Gastrocnemius medialis (tissue), 4 donors: ENCODE data around the gene FRRS1L. TPM values are rescaled to one million over a fixed set of nuclear protein-coding genes. Genes with fewer than 3 reads are reported as not detected.

Experiments used
- ATAC-seq, 2 donors: fragments of 150-250 bp; one replicate each; pipeline ENCODE4 v1.9.1; 2016
- DNase-seq, 2 donors: peaks; one replicate each; pipeline ENCODE4 v3.0.0-alpha.2; 2019
- H3K27ac ChIP-seq, 4 donors: fragments of 200-600 bp; sonication (generic); 1 replicate in 1 of 4; 2 replicates in 3 of 4; pipeline ENCODE4 v1.5.1; 2016 to 2018; ENCODE audit warnings: mild to moderate bottlenecking in 2 of 4, moderate library complexity in 1 of 4
- H3K27me3 ChIP-seq, 3 donors: fragments of 200-600 bp; sonication (generic) in 2 of 3; 1 replicate in 1 of 3; 2 replicates in 2 of 3; pipeline versions ENCODE4 v1.5.1 to v1.6.0; 2016 to 2019; ENCODE audit warnings: mild to moderate bottlenecking in 1 of 3, moderate library complexity in 1 of 3
- H3K36me3 ChIP-seq, 2 donors: fragments of 200-600 bp; sonication (generic) in 1 of 2; one replicate each; pipeline ENCODE4 v1.5.1; 2017 to 2018
- H3K4me1 ChIP-seq, 2 donors: fragments of 200-600 bp; sonication (generic) in 1 of 2; one replicate each; pipeline ENCODE4 v1.5.1; 2016 to 2017; ENCODE audit warnings: mild to moderate bottlenecking in 2 of 2
- H3K4me3 ChIP-seq, 4 donors: fragments of 200-600 bp; sonication (generic) in 3 of 4; 1 replicate in 1 of 4; 2 replicates in 3 of 4; pipeline ENCODE4 v1.5.1; 2016 to 2019; ENCODE audit warnings: mild to moderate bottlenecking in 2 of 4
- H3K9me3 ChIP-seq, 3 donors: fragments of 200-600 bp; sonication (generic) in 2 of 3; 1 replicate in 1 of 3; 2 replicates in 2 of 3; pipeline ENCODE4 v1.5.1; 2016 to 2019
- POLR2A ChIP-seq, 2 donors: fragments of 450-650 bp; IDR thresholded peaks; one replicate each; pipeline ENCODE4 v1.6.1; 2017; ENCODE audit warnings: antibody characterized with exemption in 2 of 2, mild to moderate bottlenecking in 2 of 2, moderate library complexity in 2 of 2
- in situ Hi-C, 4 donors: fragments of 200-750 bp; cut with MboI; loops; one replicate each; pipeline versions ENCODE4 v1.15.0 to v1.8.0; 2017; ENCODE audit warnings: low sequenced_read_pairs in 4 of 4
- intact Hi-C: fragments of 100-400 bp; cut with DNase I; formaldehyde crosslinking; loops from one replicate; pipeline ENCODE4 v1.15.1; 2023; ENCODE audit warnings: low total_unique reads
- total RNA-seq, 4 donors: library from RNA; depleted of rRNA; stranded (reverse); fragments of >200 nt; gene quantifications; one replicate each; pipeline versions ENCODE4 v1.1.0 to v1.2.3, GENCODE V29; 2016
- TF ChIP-seq, protein P1 (sequence below), 5 experiments: fragments of 450-650 bp in 3 of 5; fragments of 200-600 bp in 2 of 5; sonication (generic) in 2 of 5; IDR thresholded peaks in 4 of 5; conservative IDR thresholded peaks in 1 of 5; 1 replicate in 4 of 5; 2 replicates in 1 of 5; pipeline ENCODE4 v1.5.1; 2016 to 2019; ENCODE audit warnings: antibody characterized with exemption in 5 of 5, mild to moderate bottlenecking in 3 of 5, moderate library complexity in 3 of 5

Gene FRRS1L
- total RNA-seq, 4 donors from 2014 or later: 0.02 TPM; not detected in 3

DNA sequence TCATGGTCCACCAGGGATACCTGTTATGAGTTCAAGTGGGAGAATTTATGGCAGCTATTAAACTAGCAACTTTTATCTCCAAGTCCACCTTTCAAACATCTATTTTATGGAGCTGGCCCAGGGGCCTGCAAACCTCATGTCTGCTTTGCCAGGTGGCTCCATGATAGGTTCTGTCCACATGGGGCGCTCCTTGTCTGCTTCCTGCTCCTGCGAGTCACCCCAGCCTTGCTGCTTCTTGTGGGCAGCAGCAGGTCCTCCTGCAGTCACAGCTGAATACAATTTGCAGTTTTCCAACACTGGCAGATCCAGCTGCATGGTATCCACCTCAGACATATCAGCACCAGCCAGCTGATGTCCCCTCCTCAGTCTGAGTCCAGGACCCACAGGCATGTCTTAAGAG is 39.6 kb upstream of the FRRS1L start:
- no peak for DNase-seq
- Histone ChIP-seq H3K4me3 (no peak overlapping the region), H3K27me3 (no peaks in the 10 kb centered on the region), H3K36me3 (no peaks in the 10 kb centered on the region), H3K4me1 (no peaks in the 10 kb centered on the region), H3K9me3 (no peaks in the 10 kb centered on the region), H3K27ac (no peak overlapping the region)
- intact Hi-C loops: no loop called here
- in situ Hi-C loops: no loop called here
- no peak for ATAC-seq
- no peak for TF ChIP-seq POLR2A (IDR thresholded peaks at IDR 0.05)
- TF ChIP-seq, protein P1, sequence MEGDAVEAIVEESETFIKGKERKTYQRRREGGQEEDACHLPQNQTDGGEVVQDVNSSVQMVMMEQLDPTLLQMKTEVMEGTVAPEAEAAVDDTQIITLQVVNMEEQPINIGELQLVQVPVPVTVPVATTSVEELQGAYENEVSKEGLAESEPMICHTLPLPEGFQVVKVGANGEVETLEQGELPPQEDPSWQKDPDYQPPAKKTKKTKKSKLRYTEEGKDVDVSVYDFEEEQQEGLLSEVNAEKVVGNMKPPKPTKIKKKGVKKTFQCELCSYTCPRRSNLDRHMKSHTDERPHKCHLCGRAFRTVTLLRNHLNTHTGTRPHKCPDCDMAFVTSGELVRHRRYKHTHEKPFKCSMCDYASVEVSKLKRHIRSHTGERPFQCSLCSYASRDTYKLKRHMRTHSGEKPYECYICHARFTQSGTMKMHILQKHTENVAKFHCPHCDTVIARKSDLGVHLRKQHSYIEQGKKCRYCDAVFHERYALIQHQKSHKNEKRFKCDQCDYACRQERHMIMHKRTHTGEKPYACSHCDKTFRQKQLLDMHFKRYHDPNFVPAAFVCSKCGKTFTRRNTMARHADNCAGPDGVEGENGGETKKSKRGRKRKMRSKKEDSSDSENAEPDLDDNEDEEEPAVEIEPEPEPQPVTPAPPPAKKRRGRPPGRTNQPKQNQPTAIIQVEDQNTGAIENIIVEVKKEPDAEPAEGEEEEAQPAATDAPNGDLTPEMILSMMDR (IDR thresholded peaks at IDR 0.05 in 4 of 5, conservative IDR thresholded peaks at IDR 0.05 in 1 of 5): no peak

DNA sequence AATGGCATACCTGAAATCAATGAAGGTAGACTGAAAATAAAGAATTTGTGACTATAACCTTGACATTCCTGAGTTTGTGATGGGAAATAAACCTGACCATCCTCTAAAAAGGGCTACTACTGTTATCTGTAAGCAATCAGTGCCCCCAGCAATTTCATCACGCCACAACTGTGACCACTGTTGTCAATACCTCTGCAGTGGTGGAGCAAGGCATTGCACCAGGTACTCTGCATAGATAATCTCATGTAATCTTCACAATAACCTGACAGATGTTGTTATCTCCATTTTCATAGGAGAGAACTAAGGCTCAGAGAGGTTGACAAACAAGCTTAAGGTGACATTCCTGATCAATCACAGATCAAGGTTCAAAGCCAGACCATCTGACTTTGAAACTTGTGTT is 38.5 kb upstream of the FRRS1L start:
- in situ Hi-C loops (no loop called here), intact Hi-C loops (no loop called here)
- no peak overlapping the region for H3K4me3 ChIP-seq
- H3K4me1 ChIP-seq: no peaks in the 10 kb centered on the region
- TF ChIP-seq POLR2A (IDR thresholded peaks at IDR 0.05): no peak
- TF ChIP-seq, protein P1 (IDR thresholded peaks at IDR 0.05 in 4 of 5, conservative IDR thresholded peaks at IDR 0.05 in 1 of 5): no peak
- DNase-seq: no peak
- H3K9me3 ChIP-seq: no peaks in the 10 kb centered on the region
- no peak for ATAC-seq
- no peak overlapping the region for H3K27ac ChIP-seq
- no peaks in the 10 kb centered on the region for H3K27me3 ChIP-seq
- no peaks in the 10 kb centered on the region for H3K36me3 ChIP-seq

DNA sequence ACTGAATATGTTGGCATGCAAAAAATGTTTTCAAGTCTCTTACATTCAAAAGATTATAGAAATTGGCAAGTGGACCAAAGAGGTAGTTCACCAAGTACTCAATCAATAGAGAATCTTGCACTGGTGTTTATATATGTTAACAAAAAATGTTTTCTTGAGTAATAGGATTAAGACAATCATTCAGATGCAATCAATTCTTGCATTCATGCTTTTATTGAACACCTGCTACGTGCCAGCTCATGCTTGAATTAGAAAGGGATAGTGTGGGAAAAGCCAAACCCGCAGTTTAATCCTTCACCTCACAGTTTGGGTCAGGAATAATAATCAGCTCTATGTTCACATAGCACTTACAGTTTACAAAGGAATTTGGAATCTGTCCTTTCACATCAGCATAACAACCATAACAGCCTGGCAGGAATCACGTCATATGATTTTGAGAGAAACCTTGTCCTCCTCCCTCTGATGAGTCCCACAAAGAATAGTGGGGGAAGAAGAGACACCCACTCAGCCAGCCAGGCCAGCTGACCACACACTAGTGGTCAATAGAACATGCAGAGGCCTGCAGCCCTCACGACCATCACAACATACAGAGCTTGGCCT is 36.8 kb upstream of the FRRS1L start:
- H3K27me3 ChIP-seq: no peaks in the 10 kb centered on the region
- no peaks in the 10 kb centered on the region for H3K36me3 ChIP-seq
- H3K27ac ChIP-seq: no peak overlapping the region
- in situ Hi-C loops (no loop called here), intact Hi-C loops (no loop called here)
- ATAC-seq (no peak), DNase-seq (no peak)
- H3K4me3 ChIP-seq: no peak overlapping the region
- no peaks in the 10 kb centered on the region for H3K4me1 ChIP-seq
- TF ChIP-seq, protein P1 (IDR thresholded peaks at IDR 0.05 in 4 of 5, conservative IDR thresholded peaks at IDR 0.05 in 1 of 5): no peak
- no peak for TF ChIP-seq POLR2A (IDR thresholded peaks at IDR 0.05)
- H3K9me3 ChIP-seq: no peaks in the 10 kb centered on the region

DNA sequence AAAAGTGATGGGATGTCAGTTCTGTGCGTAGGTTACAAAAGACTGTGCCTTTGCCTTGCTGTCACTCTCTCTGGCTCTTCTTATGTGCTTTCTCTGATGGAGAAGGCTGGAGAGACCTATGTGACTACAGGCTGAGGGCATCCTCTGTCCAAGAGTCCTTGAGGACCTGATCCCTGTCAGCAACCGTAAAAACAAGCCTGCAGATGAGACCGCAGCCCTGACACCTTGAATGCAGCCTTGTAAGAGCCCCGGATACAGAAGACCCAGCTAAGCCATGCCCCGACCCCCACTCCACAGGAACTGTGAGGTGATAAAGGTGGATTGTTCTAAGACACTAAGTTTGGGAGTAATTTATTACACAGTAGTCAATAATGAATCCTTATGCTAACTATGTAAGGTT is 32.6 kb upstream of the FRRS1L start:
- Histone ChIP-seq H3K27ac (no peak overlapping the region), H3K36me3 (no peaks in the 10 kb centered on the region), H3K9me3 (no peaks in the 10 kb centered on the region), H3K4me3 (no peak overlapping the region), H3K4me1 (no peaks in the 10 kb centered on the region), H3K27me3 (no peaks in the 10 kb centered on the region)
- intact Hi-C loops (no loop called here), in situ Hi-C loops (no loop called here)
- no peak for TF ChIP-seq POLR2A (IDR thresholded peaks at IDR 0.05)
- TF ChIP-seq, protein P1 (IDR thresholded peaks at IDR 0.05 in 4 of 5, conservative IDR thresholded peaks at IDR 0.05 in 1 of 5): no peak
- DNase-seq (no peak), ATAC-seq (no peak)
